SH-SY5Y (cell line): ENCODE data around the gene HMCN2.

ENCODE experiments used
- GATA2 ChIP-seq: IDR thresholded peaks from 2 replicates; pipeline ENCODE4 v1.6.1; 2011; ENCODE audit warnings: mild to moderate bottlenecking, low read depth, low read length
- GATA3 ChIP-seq: IDR thresholded peaks from 2 replicates; pipeline ENCODE4 v1.6.1; 2011; ENCODE audit warnings: low read depth, mild to moderate bottlenecking, low read length, moderate library complexity

DNA sequence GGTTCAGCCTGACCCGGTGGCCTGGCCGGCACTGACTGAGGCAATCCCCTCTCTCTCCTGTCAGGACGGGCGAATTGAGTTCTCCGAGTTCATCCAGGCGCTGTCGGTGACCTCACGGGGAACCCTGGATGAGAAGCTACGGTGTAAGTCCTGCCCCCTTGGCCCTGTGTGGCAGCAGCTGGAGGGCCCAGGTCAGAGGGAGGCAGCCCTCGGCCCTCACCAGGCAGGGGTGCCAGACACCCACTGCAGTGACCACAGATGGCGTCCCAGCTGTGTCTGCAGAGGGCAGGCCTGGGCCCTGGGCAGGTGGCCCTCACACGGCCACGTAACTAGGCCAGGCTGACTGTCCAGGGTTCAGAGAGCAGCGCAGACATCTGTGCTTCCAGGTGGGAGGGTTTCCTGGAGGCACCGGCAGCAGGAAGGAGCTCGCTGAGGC is 45.9 kb upstream of the HMCN2 start:
- TF ChIP-seq GATA2, result no peak
- TF ChIP-seq GATA3, result no peak
